Dendritic cell treated with granulocyte-macrophage colony-stimulating factor and Interleukin-4, amounts not matched to agents 40 ng/mL and 50 ng/mL, for 4 days (primary cell): Measurements from ENCODE around the gene TOGARAM1.

Experiments
- H3K27ac Mint-ChIP-seq: one replicate; pipeline ENCODE4 v1.8.0; 2022; ENCODE audit warnings: mild to moderate bottlenecking, mixed read lengths
- H3K27me3 Mint-ChIP-seq: one replicate; pipeline ENCODE4 v1.8.0; 2022; ENCODE audit warnings: mild to moderate bottlenecking, mixed read lengths
- H3K36me3 Mint-ChIP-seq: one replicate; pipeline ENCODE4 v1.8.0; 2022; ENCODE audit warnings: low read depth, mixed read lengths
- H3K4me1 Mint-ChIP-seq: one replicate; pipeline ENCODE4 v1.8.0; 2022; ENCODE audit warnings: low read depth, mixed read lengths
- H3K4me3 Mint-ChIP-seq: one replicate; pipeline ENCODE4 v1.8.0; 2022; ENCODE audit warnings: mild to moderate bottlenecking, moderate library complexity, mixed read lengths
- H3K9me3 Mint-ChIP-seq: one replicate; pipeline ENCODE4 v1.8.0; 2022; ENCODE audit warnings: mixed read lengths
- intact Hi-C: fragments of 100-400 bp; cut with micrococcal nuclease; formaldehyde crosslinking; loops from one replicate; pipeline ENCODE4 v1.15.0; 2022

Gene TOGARAM1

DNA sequence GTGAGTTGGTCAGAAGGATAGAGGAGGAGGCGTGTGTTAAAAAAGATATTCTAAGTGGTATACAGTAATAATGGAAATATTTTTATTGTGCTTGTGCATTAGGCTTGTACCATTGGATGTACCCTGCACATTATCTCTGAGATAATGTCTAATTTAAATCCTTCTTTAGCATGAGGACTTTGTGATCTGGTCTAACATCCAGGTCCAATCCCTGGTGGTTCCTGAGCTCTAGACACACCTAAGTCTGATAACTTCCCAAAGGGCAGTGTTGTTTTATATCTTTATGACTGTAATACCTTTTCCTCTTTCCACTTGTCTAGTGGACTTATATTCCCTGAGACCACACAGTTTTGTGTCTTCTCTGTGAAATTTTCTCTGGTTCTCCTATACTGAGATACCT, 142.6 kb downstream of the TOGARAM1 start:
- Mint-ChIP-seq H3K4me1 (no peaks in the 10 kb centered on the region), H3K4me3 (no peak overlapping the region), H3K9me3 (no peaks in the 10 kb centered on the region), H3K27me3 (no peaks in the 10 kb centered on the region), H3K27ac (no peak overlapping the region), H3K36me3 (peaks cover 85% of the 10 kb centered on the region)
- intact Hi-C loops = no loop called here

DNA sequence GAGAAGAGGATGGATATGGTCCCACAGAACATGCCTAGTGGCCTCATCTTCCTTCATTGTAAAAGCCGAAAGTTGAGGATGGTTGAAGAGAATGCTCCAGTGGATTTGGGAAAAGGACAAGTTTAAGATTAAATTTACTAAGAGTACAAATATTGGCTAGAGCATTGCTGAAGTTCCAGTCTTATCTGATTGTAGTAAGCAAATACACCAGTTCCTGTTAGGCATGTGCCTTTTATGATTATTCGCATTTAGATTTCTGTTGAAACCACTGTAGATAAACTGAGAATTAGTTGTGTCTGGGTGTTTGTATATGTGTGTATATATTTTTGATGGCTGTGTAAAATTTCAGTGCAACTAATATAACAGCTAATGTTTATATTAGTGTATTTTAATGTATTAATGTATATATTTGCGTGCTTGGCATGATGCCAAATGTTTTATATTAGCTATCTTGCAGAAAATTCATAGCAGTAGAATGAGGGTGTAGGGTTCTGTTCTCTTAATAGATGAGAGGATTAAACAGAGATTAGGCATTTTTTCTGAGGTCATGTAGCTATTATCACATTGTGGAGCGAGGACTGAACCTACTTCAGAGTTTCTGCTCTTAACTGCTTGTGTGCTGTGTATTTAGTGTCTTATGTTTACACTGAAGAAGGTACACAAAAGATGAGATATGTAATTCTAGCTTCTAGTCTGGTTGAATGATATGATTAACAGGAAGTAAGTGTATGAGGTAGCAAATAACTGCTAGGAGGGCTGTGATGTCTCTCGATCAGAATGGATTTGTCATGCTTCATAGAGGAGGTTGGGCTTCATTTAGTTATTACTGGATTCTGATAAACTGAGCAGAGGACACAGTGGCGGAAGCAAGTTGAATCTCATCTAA, 151.1 kb downstream of the TOGARAM1 start:
- Mint-ChIP-seq H3K9me3 (no peaks in the 10 kb centered on the region), H3K4me3 (no peak overlapping the region), H3K27me3 (no peaks in the 10 kb centered on the region), H3K4me1 (no peaks in the 10 kb centered on the region), H3K36me3 (peaks cover 65% of the 10 kb centered on the region), H3K27ac (no peak overlapping the region)
- intact Hi-C loops = no loop called here

DNA sequence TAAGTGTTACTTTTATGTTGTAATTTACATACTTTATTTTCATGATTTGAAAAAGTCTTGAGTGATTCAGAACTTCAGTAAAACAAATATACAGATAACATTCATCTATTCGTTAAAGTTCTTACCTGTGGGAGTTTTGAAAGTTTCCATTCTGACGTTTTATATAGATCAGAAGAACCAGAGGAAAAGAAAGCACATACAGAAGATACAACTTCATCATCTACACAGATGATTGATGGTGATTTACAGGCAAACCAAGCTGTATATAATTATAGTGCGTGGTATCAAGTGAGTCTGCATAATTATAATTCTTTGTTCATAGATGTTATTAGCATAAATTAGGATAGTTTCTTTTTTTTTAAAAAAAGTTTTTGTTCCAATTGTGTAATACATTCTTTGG, 152.3 kb downstream of the TOGARAM1 start:
- no peaks in the 10 kb centered on the region for H3K9me3 Mint-ChIP-seq
- H3K36me3 Mint-ChIP-seq = peaks cover 68% of the 10 kb centered on the region
- no peak overlapping the region for H3K27ac Mint-ChIP-seq

DNA sequence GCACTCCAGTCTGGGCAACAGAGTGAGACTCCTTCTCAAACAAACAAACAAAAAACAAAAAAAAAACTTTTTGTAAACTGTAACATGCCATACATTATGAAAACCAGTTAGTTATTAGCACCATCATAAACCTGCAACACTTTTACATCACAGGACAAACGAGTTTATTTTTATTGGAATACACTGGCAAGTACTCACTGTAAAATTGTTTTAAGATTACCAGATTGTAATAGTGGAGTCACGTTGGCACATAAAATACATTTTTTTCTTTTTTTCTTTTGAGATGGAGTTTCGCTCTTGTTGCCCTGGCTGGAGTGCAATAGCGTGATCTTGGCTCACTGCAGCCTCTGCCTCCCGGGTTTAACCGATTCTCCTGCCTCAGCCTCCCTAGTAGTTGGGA, 156.6 kb downstream of the TOGARAM1 start:
- no peaks in the 10 kb centered on the region for H3K4me1 Mint-ChIP-seq
- H3K36me3 Mint-ChIP-seq = peaks cover 81% of the 10 kb centered on the region
- no peak overlapping the region for H3K27ac Mint-ChIP-seq
- H3K4me3 Mint-ChIP-seq = no peak overlapping the region
- H3K9me3 Mint-ChIP-seq = no peaks in the 10 kb centered on the region
- intact Hi-C loops = no loop called here
- no peaks in the 10 kb centered on the region for H3K27me3 Mint-ChIP-seq

More for the DNA sequence above, 152.3 kb downstream of the TOGARAM1 start:
- Mint-ChIP-seq H3K27me3 (no peaks in the 10 kb centered on the region), H3K4me3 (no peak overlapping the region), H3K4me1 (no peaks in the 10 kb centered on the region)
- intact Hi-C loops = no loop called here

DNA sequence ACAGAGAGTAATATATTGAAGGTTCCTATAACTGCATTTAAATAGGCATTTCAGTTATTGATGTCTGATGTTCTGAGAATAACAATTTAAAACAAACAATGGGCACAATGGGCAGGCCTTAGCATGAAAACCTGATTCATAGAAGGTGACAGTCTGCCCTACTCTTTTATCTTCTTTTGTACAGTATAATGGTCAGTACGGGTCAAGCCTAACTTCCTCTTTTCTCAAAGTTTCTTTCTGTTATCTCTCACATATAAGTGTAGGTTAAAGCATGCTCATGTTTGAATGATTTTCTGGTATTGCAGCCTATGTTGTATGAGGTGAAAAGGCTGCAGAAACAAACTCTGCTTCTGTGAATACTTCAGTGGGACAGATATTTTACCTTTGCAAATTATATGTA, 158.1 kb downstream of the TOGARAM1 start:
- H3K4me1 Mint-ChIP-seq = no peaks in the 10 kb centered on the region
- no peak overlapping the region for H3K4me3 Mint-ChIP-seq
- no peaks in the 10 kb centered on the region for H3K9me3 Mint-ChIP-seq
- no peaks in the 10 kb centered on the region for H3K27me3 Mint-ChIP-seq
- peaks cover 88% of the 10 kb centered on the region for H3K36me3 Mint-ChIP-seq
- H3K27ac Mint-ChIP-seq = no peak overlapping the region
- intact Hi-C loops = no loop called here

DNA sequence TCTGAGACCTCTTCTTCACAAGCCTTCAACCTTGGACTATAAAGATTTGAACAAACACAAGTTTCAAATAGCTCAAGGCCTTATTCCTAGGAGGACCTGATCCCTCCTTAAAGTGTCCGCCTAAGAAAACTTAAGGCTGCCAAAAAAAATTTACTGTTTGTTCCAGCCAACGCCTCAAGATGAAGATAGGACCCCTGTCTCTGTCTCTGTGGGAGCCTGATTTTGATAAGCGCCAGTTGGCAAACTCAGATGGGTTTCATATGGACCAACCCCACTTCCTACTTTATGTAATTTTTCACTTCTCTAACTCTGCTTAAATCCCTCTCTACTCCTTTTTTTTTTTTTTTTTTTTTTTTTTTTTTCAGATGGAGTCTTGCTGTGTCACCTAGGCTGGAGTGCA, 161.3 kb downstream of the TOGARAM1 start:
- Mint-ChIP-seq H3K36me3 (peaks cover 91% of the 10 kb centered on the region), H3K27ac (no peak overlapping the region)
- intact Hi-C loops = no loop called here

More for the DNA sequence above, 161.3 kb downstream of the TOGARAM1 start:
- H3K4me3 Mint-ChIP-seq = no peak overlapping the region
- no peaks in the 10 kb centered on the region for H3K27me3 Mint-ChIP-seq
- H3K9me3 Mint-ChIP-seq = no peaks in the 10 kb centered on the region
- H3K4me1 Mint-ChIP-seq = no peaks in the 10 kb centered on the region
